Measurements from ENCODE around the gene PRL. TPM values are rescaled to one million over a fixed set of nuclear protein-coding genes. Genes with fewer than 3 reads are reported as not detected.

Gene PRL
- polyA plus RNA-seq, 1 donor from 2014 or later: not detected

GRCh38 chr6:22325481-22325880, 28.6 kb upstream of the PRL start:
- no peak for TF ChIP-seq REST (IDR thresholded peaks at IDR 0.05; ENCODE audit: borderline replicate concordance)
- no peak for TF ChIP-seq POLR2AphosphoS5 (IDR thresholded peaks at IDR 0.05)
- no peak for TF ChIP-seq MXI1 (conservative IDR thresholded peaks at IDR 0.05; ENCODE audit: poor library complexity, severe bottlenecking)
- TF ChIP-seq EP300 (conservative IDR thresholded peaks at IDR 0.05; ENCODE audit: poor library complexity, severe bottlenecking): no peak
- no peak for TF ChIP-seq TAF1 (IDR thresholded peaks at IDR 0.05; ENCODE audit: low read depth)
- TF ChIP-seq RAD21 (conservative IDR thresholded peaks at IDR 0.05): no peak
- TF ChIP-seq, protein P1, sequence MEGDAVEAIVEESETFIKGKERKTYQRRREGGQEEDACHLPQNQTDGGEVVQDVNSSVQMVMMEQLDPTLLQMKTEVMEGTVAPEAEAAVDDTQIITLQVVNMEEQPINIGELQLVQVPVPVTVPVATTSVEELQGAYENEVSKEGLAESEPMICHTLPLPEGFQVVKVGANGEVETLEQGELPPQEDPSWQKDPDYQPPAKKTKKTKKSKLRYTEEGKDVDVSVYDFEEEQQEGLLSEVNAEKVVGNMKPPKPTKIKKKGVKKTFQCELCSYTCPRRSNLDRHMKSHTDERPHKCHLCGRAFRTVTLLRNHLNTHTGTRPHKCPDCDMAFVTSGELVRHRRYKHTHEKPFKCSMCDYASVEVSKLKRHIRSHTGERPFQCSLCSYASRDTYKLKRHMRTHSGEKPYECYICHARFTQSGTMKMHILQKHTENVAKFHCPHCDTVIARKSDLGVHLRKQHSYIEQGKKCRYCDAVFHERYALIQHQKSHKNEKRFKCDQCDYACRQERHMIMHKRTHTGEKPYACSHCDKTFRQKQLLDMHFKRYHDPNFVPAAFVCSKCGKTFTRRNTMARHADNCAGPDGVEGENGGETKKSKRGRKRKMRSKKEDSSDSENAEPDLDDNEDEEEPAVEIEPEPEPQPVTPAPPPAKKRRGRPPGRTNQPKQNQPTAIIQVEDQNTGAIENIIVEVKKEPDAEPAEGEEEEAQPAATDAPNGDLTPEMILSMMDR (IDR thresholded peaks at IDR 0.05; ENCODE audit: poor library complexity, severe bottlenecking): no peak
- no peak for TF ChIP-seq SMC3 (conservative IDR thresholded peaks at IDR 0.05; ENCODE audit: poor library complexity)
- no peak for TF ChIP-seq EZH2 (IDR thresholded peaks at IDR 0.05; ENCODE audit: borderline replicate concordance, insufficient read depth, low read length, poor library complexity, severe bottlenecking)
- Histone ChIP-seq H3K4me2 (ENCODE audit: low read length) (no peak overlapping the region), H3K79me2 (replicated peaks; ENCODE audit: insufficient read depth, low read length) (no peaks in the 10 kb centered on the region), H4K20me1 (ENCODE audit: insufficient read depth) (no peaks in the 10 kb centered on the region), H3K9me2 (ENCODE audit: insufficient read depth, low read length) (no peaks in the 10 kb centered on the region), H3K27ac (ENCODE audit: low read length) (no peak overlapping the region), H3K27me3 (ENCODE audit: insufficient read depth, low read depth, low read length) (no peaks in the 10 kb centered on the region), H3K9me3 (ENCODE audit: low read length) (no peaks in the 10 kb centered on the region), H3F3A (ENCODE audit: insufficient read depth, low read length, poor library complexity, severe bottlenecking) (no peaks in the 10 kb centered on the region), H3K9ac (ENCODE audit: low read length) (no peak overlapping the region), H2AFZ (ENCODE audit: low read depth, low read length) (no peak overlapping the region), H3K36me3 (ENCODE audit: insufficient read depth, low read length) (no peaks in the 10 kb centered on the region), H3K4me3 (ENCODE audit: low read length) (no peak overlapping the region)

DNA sequence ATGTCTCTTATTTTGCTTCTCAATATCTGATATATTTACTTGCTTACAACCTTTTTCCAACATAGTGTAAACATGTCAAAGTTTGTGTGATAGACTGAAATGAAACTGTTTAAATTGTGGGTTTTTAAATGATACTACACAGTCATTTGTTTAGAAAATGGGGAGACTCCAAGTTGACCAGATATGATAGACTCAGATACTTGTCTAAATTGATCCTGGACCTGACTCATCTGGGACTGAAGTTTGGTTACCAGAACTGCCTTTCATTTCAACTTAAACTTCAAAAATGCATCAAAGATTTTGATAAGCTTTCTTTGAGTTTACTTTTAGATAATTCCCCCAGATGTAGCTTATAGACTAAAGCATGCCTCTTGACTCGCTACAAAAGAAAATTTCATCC, 27.0 kb upstream of the PRL start:
- H3K4me3 ChIP-seq (ENCODE audit: low read length): no peak overlapping the region
- H3K27me3 ChIP-seq (ENCODE audit: insufficient read depth, low read depth, low read length): no peaks in the 10 kb centered on the region
- H3K9me3 ChIP-seq (ENCODE audit: low read length): no peaks in the 10 kb centered on the region
- H3K9me2 ChIP-seq (ENCODE audit: insufficient read depth, low read length): no peaks in the 10 kb centered on the region
- H4K20me1 ChIP-seq (ENCODE audit: insufficient read depth): no peaks in the 10 kb centered on the region
- TF ChIP-seq RAD21 (conservative IDR thresholded peaks at IDR 0.05) (no peak), MXI1 (conservative IDR thresholded peaks at IDR 0.05; ENCODE audit: poor library complexity, severe bottlenecking) (no peak), TAF1 (IDR thresholded peaks at IDR 0.05; ENCODE audit: low read depth) (no peak), REST (IDR thresholded peaks at IDR 0.05; ENCODE audit: borderline replicate concordance) (no peak), EP300 (conservative IDR thresholded peaks at IDR 0.05; ENCODE audit: poor library complexity, severe bottlenecking) (no peak), EZH2 (IDR thresholded peaks at IDR 0.05; ENCODE audit: borderline replicate concordance, insufficient read depth, low read length, poor library complexity, severe bottlenecking) (no peak), SMC3 (conservative IDR thresholded peaks at IDR 0.05; ENCODE audit: poor library complexity) (no peak)
- TF ChIP-seq, protein P1 (IDR thresholded peaks at IDR 0.05; ENCODE audit: poor library complexity, severe bottlenecking): no peak
- H3K9ac ChIP-seq (ENCODE audit: low read length): no peak overlapping the region
- H2AFZ ChIP-seq (ENCODE audit: low read depth, low read length): no peak overlapping the region
- H3K79me2 ChIP-seq (replicated peaks; ENCODE audit: insufficient read depth, low read length): no peaks in the 10 kb centered on the region
- H3F3A ChIP-seq (ENCODE audit: insufficient read depth, low read length, poor library complexity, severe bottlenecking): no peaks in the 10 kb centered on the region
- no peak overlapping the region for H3K27ac ChIP-seq (ENCODE audit: low read length)
- H3K4me2 ChIP-seq (ENCODE audit: low read length): no peak overlapping the region
- H3K36me3 ChIP-seq (ENCODE audit: insufficient read depth, low read length): no peaks in the 10 kb centered on the region

All from neural cell (in vitro differentiated cells).